HG02840 (cell line): ENCODE results near the gene CAPRIN1.

ENCODE experiments used
- ATAC-seq: cut with Tn5 transposase; IDR thresholded peaks from one replicate; pipeline ENCODE4 v1.9.1; 2021; ENCODE audit warnings: mild to moderate bottlenecking, moderate library complexity, moderate number of reproducible peaks; ENCODE audit not compliant: unreplicated experiment, low FRiP score

Gene CAPRIN1

GRCh38 chr11:34134765-34135164 is 83.2 kb downstream of the CAPRIN1 start:
- ATAC-seq, result no peak

- no peak for ATAC-seq
These were observed 83.9 kb downstream of the CAPRIN1 start for GRCh38 chr11:34135439-34135838.

- ATAC-seq, result no peak
These were observed 84.9 kb downstream of the CAPRIN1 start for GRCh38 chr11:34136420-34136819.

- ATAC-seq, result no peak
These were observed 87.8 kb downstream of the CAPRIN1 start for GRCh38 chr11:34139346-34139745.

GRCh38 chr11:34140149-34140548 is 88.6 kb downstream of the CAPRIN1 start:
- no peak for ATAC-seq

GRCh38 chr11:34143048-34143447 is 91.5 kb downstream of the CAPRIN1 start:
- ATAC-seq, result no peak

GRCh38 chr11:34145073-34145472 is 93.5 kb downstream of the CAPRIN1 start:
- no peak for ATAC-seq

GRCh38 chr11:34145847-34146381 is 94.4 kb downstream of the CAPRIN1 start:
- ATAC-seq, result no peak

- ATAC-seq, result no peak
These were observed 94.9 kb downstream of the CAPRIN1 start for GRCh38 chr11:34146411-34146810.

- ATAC-seq, result no peak
These were observed 95.3 kb downstream of the CAPRIN1 start for GRCh38 chr11:34146866-34147265.

- ATAC-seq, result no peak
These were observed 96.0 kb downstream of the CAPRIN1 start for GRCh38 chr11:34147581-34147980.

- ATAC-seq, result no peak
These were observed 97.1 kb downstream of the CAPRIN1 start for GRCh38 chr11:34148504-34149165.

- ATAC-seq, result no peak
These were observed 97.7 kb downstream of the CAPRIN1 start for GRCh38 chr11:34149274-34149673.

- no peak for ATAC-seq
These were observed 98.3 kb downstream of the CAPRIN1 start for GRCh38 chr11:34149786-34150185.

GRCh38 chr11:34150494-34151151 is 99.1 kb downstream of the CAPRIN1 start:
- no peak for ATAC-seq
